Measurements from ENCODE around the gene KRT38. TPM values are rescaled to one million over a fixed set of nuclear protein-coding genes. Genes with fewer than 3 reads are reported as not detected.
A peak's percentile ranks its signal among the peaks of the same experiment; 100 is the strongest.

Gene KRT38
- total RNA-seq, 1 experiment from 2014 or later: not detected

- peak overlapping the region; percentile 67 for H3K4me2 ChIP-seq (ENCODE audit: low read length)
- intact Hi-C loops (cut with micrococcal nuclease): no loop called here
- H3K9me3 ChIP-seq (ENCODE audit: low read length): no peaks in the 10 kb centered on the region
- no peak overlapping the region; the same call in 1 of the 2 replicates for H3K4me3 ChIP-seq (ENCODE audit: low read length)
- no peaks in the 10 kb centered on the region for H3K36me3 ChIP-seq (ENCODE audit: low read depth, low read length)
- no peaks in the 10 kb centered on the region for H4K20me1 ChIP-seq (ENCODE audit: low read length)
- TF ChIP-seq EZH2phosphoT487 (IDR thresholded peaks at IDR 0.05; ENCODE audit: borderline replicate concordance, low read length) (no peak), EZH2 (IDR thresholded peaks at IDR 0.05; ENCODE audit: low read length, unreplicated experiment) (no peak)
- TF ChIP-seq, protein P1, sequence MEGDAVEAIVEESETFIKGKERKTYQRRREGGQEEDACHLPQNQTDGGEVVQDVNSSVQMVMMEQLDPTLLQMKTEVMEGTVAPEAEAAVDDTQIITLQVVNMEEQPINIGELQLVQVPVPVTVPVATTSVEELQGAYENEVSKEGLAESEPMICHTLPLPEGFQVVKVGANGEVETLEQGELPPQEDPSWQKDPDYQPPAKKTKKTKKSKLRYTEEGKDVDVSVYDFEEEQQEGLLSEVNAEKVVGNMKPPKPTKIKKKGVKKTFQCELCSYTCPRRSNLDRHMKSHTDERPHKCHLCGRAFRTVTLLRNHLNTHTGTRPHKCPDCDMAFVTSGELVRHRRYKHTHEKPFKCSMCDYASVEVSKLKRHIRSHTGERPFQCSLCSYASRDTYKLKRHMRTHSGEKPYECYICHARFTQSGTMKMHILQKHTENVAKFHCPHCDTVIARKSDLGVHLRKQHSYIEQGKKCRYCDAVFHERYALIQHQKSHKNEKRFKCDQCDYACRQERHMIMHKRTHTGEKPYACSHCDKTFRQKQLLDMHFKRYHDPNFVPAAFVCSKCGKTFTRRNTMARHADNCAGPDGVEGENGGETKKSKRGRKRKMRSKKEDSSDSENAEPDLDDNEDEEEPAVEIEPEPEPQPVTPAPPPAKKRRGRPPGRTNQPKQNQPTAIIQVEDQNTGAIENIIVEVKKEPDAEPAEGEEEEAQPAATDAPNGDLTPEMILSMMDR (conservative IDR thresholded peaks at IDR 0.05; ENCODE audit: low read depth, low read length): no peak
- DNase-seq: no peak
- peak overlapping the region; percentile 40 for H3K9ac ChIP-seq (ENCODE audit: low read length)
- no peak for ATAC-seq
- no peaks in the 10 kb centered on the region for H3K9me2 ChIP-seq (replicated peaks; ENCODE audit: low read length)
- peak overlapping the region; percentile 93 for H3K27ac ChIP-seq (ENCODE audit: low read length)
- 0 out of 2 replicates have a peak overlapping the region, but pooled peaks have one; percentile 7 for H2AFZ ChIP-seq (ENCODE audit: low read length)
- H3K79me2 ChIP-seq (ENCODE audit: low read length): no peaks in the 10 kb centered on the region
- ChIA-PET CTCF (interaction anchor here (0.6 to 1.4 kb wide), 5 partner anchors 13 to 131 kb away, joined by 3 to 6 read pairs (median 6); no protein-coding TSS in a partner anchor), POLR2A (ENCODE audit: unreplicated experiment) (no interaction called here)
- H3K4me1 ChIP-seq (ENCODE audit: insufficient read depth, low read length): peaks cover 56% of the 10 kb centered on the region
- no TSS peak for BruUV-seq (replicated peaks)
- no peaks in the 10 kb centered on the region for H3K27me3 ChIP-seq (ENCODE audit: low read length)
- H3F3A ChIP-seq (ENCODE audit: low read length, unreplicated experiment): no peaks in the 10 kb centered on the region
Observed at GRCh38 chr17:41417127-41417526, 23.7 kb downstream of the KRT38 start.

GRCh38 chr17:41416479-41416878, 24.3 kb downstream of the KRT38 start:
- H3K9me2 ChIP-seq (replicated peaks; ENCODE audit: low read length): no peaks in the 10 kb centered on the region
- TF ChIP-seq, protein P1 (conservative IDR thresholded peaks at IDR 0.05; ENCODE audit: low read depth, low read length): no peak
- TF ChIP-seq EZH2 (IDR thresholded peaks at IDR 0.05; ENCODE audit: low read length, unreplicated experiment) (no peak), EZH2phosphoT487 (IDR thresholded peaks at IDR 0.05; ENCODE audit: borderline replicate concordance, low read length) (no peak)
- ChIA-PET POLR2A (ENCODE audit: unreplicated experiment) (no interaction called here), CTCF (interaction anchor here (0.6 kb wide), 1 partner anchor 108 kb away, joined by 3 read pairs; no protein-coding TSS in a partner anchor)
- no peak for ATAC-seq
- no peak overlapping the region for H3K4me2 ChIP-seq (ENCODE audit: low read length)
- no peak overlapping the region for H2AFZ ChIP-seq (ENCODE audit: low read length)
- no peaks in the 10 kb centered on the region for H3K79me2 ChIP-seq (ENCODE audit: low read length)
- no peaks in the 10 kb centered on the region for H3F3A ChIP-seq (ENCODE audit: low read length, unreplicated experiment)
- intact Hi-C loops (cut with micrococcal nuclease): no loop called here
- no peak overlapping the region for H3K27ac ChIP-seq (ENCODE audit: low read length)
- H3K9me3 ChIP-seq (ENCODE audit: low read length): no peaks in the 10 kb centered on the region
- no peaks in the 10 kb centered on the region for H3K27me3 ChIP-seq (ENCODE audit: low read length)
- no peaks in the 10 kb centered on the region for H4K20me1 ChIP-seq (ENCODE audit: low read length)
- H3K36me3 ChIP-seq (ENCODE audit: low read depth, low read length): no peaks in the 10 kb centered on the region
- no TSS peak for BruUV-seq (replicated peaks)
- no peak overlapping the region for H3K4me3 ChIP-seq (ENCODE audit: low read length)
- H3K4me1 ChIP-seq (ENCODE audit: insufficient read depth, low read length): peaks cover 52% of the 10 kb centered on the region
- DNase-seq: no peak
- no peak overlapping the region for H3K9ac ChIP-seq (ENCODE audit: low read length)

DNA sequence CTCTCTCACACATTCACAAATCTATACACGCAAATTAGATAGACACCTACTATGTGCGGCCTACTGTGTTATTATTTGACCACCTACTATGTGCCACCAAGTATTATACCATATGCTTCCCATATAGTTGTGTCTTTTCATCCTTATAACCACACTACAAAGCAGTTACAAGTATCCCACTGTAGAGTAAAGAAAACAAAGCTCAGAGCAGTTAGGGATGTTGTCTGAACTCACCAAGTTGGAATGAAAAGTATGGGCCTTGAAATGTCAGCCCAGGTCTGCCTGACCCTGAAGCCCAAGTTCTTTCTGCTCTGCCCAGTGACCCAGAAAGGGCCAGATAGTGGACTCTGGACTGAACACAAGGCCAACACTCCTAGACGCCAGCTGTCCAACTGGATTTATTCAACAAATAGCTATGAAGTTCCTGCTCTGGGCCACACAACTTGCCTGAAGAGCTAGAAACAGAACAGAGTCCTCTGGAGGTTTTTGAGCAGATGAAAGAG, 24.9 kb downstream of the KRT38 start:
- Histone ChIP-seq H4K20me1 (ENCODE audit: low read length) (no peaks in the 10 kb centered on the region), H3K9me2 (replicated peaks; ENCODE audit: low read length) (no peaks in the 10 kb centered on the region), H3K27ac (ENCODE audit: low read length) (no peak overlapping the region), H3K36me3 (ENCODE audit: low read depth, low read length) (no peaks in the 10 kb centered on the region), H3K4me3 (ENCODE audit: low read length) (no peak overlapping the region), H2AFZ (ENCODE audit: low read length) (no peak overlapping the region), H3K79me2 (ENCODE audit: low read length) (no peaks in the 10 kb centered on the region), H3F3A (ENCODE audit: low read length, unreplicated experiment) (no peaks in the 10 kb centered on the region), H3K27me3 (ENCODE audit: low read length) (no peaks in the 10 kb centered on the region), H3K9me3 (ENCODE audit: low read length) (no peaks in the 10 kb centered on the region), H3K4me2 (ENCODE audit: low read length) (no peak overlapping the region), H3K9ac (ENCODE audit: low read length) (no peak overlapping the region), H3K4me1 (ENCODE audit: insufficient read depth, low read length) (peaks cover 46% of the 10 kb centered on the region)
- POLR2A ChIA-PET (ENCODE audit: unreplicated experiment): no interaction called here
- TF ChIP-seq EZH2phosphoT487 (IDR thresholded peaks at IDR 0.05; ENCODE audit: borderline replicate concordance, low read length): no peak
- intact Hi-C loops (cut with micrococcal nuclease): no loop called here
- no TSS peak for BruUV-seq (replicated peaks)
- ATAC-seq (no peak), DNase-seq (no peak)
- CTCF ChIA-PET: no interaction called here

All from PC-3 (cell line).